Panc1 (cell line): ENCODE measurements around the gene TNPO2.

Experiments used
- POLR2AphosphoS5 ChIP-seq: IDR thresholded peaks from 2 replicates; pipeline ENCODE4 v1.6.1; 2012; ENCODE audit warnings: mild to moderate bottlenecking, low read depth, low read length, moderate library complexity
- TF ChIP-seq, protein P1 (sequence below): fragments of 450-650 bp; IDR thresholded peaks from 2 replicates; pipeline ENCODE4 v1.5.1; 2017; ENCODE audit warnings: mild to moderate bottlenecking

DNA sequence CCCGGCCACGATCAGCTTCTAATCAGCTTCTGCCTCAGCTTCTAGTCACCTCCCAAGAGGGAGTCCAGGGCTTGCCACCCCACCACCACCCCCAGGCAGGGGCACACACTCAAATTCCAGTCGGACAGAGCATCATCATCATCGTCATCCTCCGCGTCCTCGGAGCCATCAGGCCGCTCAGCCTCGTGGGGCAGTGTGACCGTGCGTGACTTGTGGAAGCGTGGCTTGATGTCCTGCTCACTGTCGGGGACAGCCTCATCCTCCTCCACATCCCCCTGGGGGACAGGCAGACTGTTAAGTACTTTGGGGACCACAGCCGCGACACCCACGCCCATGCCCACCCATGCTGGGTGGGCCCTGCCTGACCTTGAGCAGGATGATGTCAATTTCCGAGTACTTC, 12.5 kb downstream of the TNPO2 start:
- TF ChIP-seq POLR2AphosphoS5, result no peak
- TF ChIP-seq, protein P1, sequence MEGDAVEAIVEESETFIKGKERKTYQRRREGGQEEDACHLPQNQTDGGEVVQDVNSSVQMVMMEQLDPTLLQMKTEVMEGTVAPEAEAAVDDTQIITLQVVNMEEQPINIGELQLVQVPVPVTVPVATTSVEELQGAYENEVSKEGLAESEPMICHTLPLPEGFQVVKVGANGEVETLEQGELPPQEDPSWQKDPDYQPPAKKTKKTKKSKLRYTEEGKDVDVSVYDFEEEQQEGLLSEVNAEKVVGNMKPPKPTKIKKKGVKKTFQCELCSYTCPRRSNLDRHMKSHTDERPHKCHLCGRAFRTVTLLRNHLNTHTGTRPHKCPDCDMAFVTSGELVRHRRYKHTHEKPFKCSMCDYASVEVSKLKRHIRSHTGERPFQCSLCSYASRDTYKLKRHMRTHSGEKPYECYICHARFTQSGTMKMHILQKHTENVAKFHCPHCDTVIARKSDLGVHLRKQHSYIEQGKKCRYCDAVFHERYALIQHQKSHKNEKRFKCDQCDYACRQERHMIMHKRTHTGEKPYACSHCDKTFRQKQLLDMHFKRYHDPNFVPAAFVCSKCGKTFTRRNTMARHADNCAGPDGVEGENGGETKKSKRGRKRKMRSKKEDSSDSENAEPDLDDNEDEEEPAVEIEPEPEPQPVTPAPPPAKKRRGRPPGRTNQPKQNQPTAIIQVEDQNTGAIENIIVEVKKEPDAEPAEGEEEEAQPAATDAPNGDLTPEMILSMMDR, result no peak
